H1 (cell line): ENCODE data around the gene CMSS1. TPM values are rescaled to one million over a fixed set of nuclear protein-coding genes. Genes with fewer than 3 reads are reported as not detected.

Experiments
- BCL11A ChIP-seq, 2 experiments: IDR thresholded peaks; one replicate each; pipeline ENCODE4 v1.6.1; 2011; ENCODE audit warnings: low read depth in 2 of 2, low read length in 2 of 2, mild to moderate bottlenecking in 2 of 2
- CEBPB ChIP-seq: IDR thresholded peaks from 2 replicates; pipeline ENCODE4 v1.6.1; 2012; ENCODE audit warnings: low read depth, low read length
- CHD2 ChIP-seq: IDR thresholded peaks from 2 replicates; pipeline ENCODE4 v1.6.1; 2012; ENCODE audit warnings: low read length, improper control_type of control experiment
- CHD7 ChIP-seq: fragments of 300-600 bp; sonication (generic); IDR thresholded peaks from 2 replicates; pipeline ENCODE4 v1.7.1; 2012; ENCODE audit warnings: low read length, moderate library complexity, mild to moderate bottlenecking, inconsistent platforms; ENCODE audit not compliant: insufficient replicate concordance
- E2F6 ChIP-seq: IDR thresholded peaks from 2 replicates; pipeline ENCODE4 v1.6.1; 2012; ENCODE audit warnings: inconsistent platforms
- KDM5A ChIP-seq: fragments of 200-600 bp; IDR thresholded peaks from 2 replicates; pipeline ENCODE4 v1.7.1; 2012; ENCODE audit warnings: mild to moderate bottlenecking, low read length, inconsistent platforms, mixed read lengths
- SP1 ChIP-seq: IDR thresholded peaks from 2 replicates; pipeline ENCODE4 v1.6.1; 2011; ENCODE audit warnings: low read depth, low read length
- polyA plus RNA-seq, 7 experiments: library from polyadenylated mRNA; depleted of rRNA in 3 of 7; stranded (reverse) in 5 of 7; unstranded in 2 of 7; fragments of >200 nt in 5 of 7; fragments of 200-250 nt in 2 of 7; gene quantifications; 1 replicate in 5 of 7; 2 replicates in 1 of 7; 4 replicates in 1 of 7; pipeline versions ENCODE4 v1.2.1 to v1.2.3, GENCODE V29; 2011 to 2013; ENCODE audit warnings: missing spikeins in 2 of 7, mixed read lengths in 2 of 7
- total RNA-seq: library from RNA; stranded (reverse); fragmentation: NEBNext Ultra II Directional; extraction: Animal tissue kit (Norgen Biotek cat#: 25700); gene quantifications from 2 replicates; pipeline ENCODE4 v1.2.1, GENCODE V29; 2021

The CMSS1 gene
- total and polyA plus RNA-seq, 2 of the 8 experiments (the other 6 are each of a cell fraction or from before 2014, with no cell fraction given), result 15.2 to 75.1 TPM

- TF ChIP-seq CHD7 (no peak), CEBPB (no peak), CHD2 (no peak), KDM5A (no peak), SP1 (no peak), E2F6 (no peak), BCL11A (IDR thresholded peaks at IDR 0.05; ENCODE audit: low read depth in 2 of 2, low read length in 2 of 2) (no peak)
These were observed 226.7 kb downstream of the CMSS1 start (continued) for GRCh38 chr3:100044369-100044768.
